Lung (tissue), 12 donors: Measurements from ENCODE around the gene BORCS6. TPM values are rescaled to one million over a fixed set of nuclear protein-coding genes. Genes with fewer than 3 reads are reported as not detected.
A peak's percentile ranks its signal among the peaks of the same experiment; 100 is the strongest.
"Not testable (repeated sequence)": the region's sequence is repeated elsewhere in the genome, so short reads cannot be mapped to it uniquely, and the experiment has no call there.

Source experiments
- ATAC-seq: fragments of 200-7000 bp; cut with Tn5 transposase; one replicate; pipeline ENCODE4 v1.9.1; 2020; ENCODE audit warnings: moderate number of reproducible peaks; ENCODE audit not compliant: insufficient read depth, low FRiP score
- DNase-seq, 3 donors: peaks; one replicate each; pipeline ENCODE4 v3.0.0-alpha.2; 2013 to 2017
- H3K27ac ChIP-seq, 2 donors: one replicate each; pipeline ENCODE4 v1.5.1; 2013; ENCODE audit warnings: mild to moderate bottlenecking in 2 of 2, moderate library complexity in 2 of 2, control low read depth in 1 of 2, inconsistent platforms in 1 of 2, low read depth in 1 of 2, low read length in 1 of 2
- H3K27me3 ChIP-seq, 3 donors: one replicate each; pipeline ENCODE4 v1.5.1; 2013; ENCODE audit warnings: low read length in 2 of 3; ENCODE audit not compliant: control insufficient read depth in 3 of 3, insufficient read depth in 3 of 3
- H3K36me3 ChIP-seq, 4 donors: one replicate each; pipeline ENCODE4 v1.5.1; 2013; ENCODE audit warnings: low read length in 4 of 4, mild to moderate bottlenecking in 1 of 4, moderate library complexity in 1 of 4; ENCODE audit not compliant: control insufficient read depth in 4 of 4, insufficient read depth in 4 of 4
- H3K4me1 ChIP-seq, 5 donors: one replicate each; pipeline ENCODE4 v1.5.1; 2013; ENCODE audit warnings: low read length in 5 of 5, mild to moderate bottlenecking in 2 of 5, moderate library complexity in 1 of 5; ENCODE audit not compliant: control insufficient read depth in 5 of 5, insufficient read depth in 5 of 5
- H3K4me3 ChIP-seq: one replicate; pipeline ENCODE4 v1.5.1; 2013; ENCODE audit warnings: mild to moderate bottlenecking, control low read depth, moderate library complexity
- H3K9ac ChIP-seq, 2 donors: one replicate each; pipeline ENCODE4 v1.5.1; 2013; ENCODE audit warnings: low read length in 2 of 2, control low read depth in 1 of 2; ENCODE audit not compliant: insufficient read depth in 1 of 2
- H3K9me3 ChIP-seq, 4 donors: one replicate each; pipeline ENCODE4 v1.5.1; 2013; ENCODE audit warnings: low read length in 3 of 4, mild to moderate bottlenecking in 1 of 4, moderate library complexity in 1 of 4; ENCODE audit not compliant: control insufficient read depth in 4 of 4, insufficient read depth in 3 of 4
- WGBS, 2 donors: extraction: QIAGEN DNeasy Blood & Tissue Kit; methylation state at CpG; one replicate each; pipeline ENCODE4 v1.1.7; 2013; 5-methylcytosine and 5-hydroxymethylcytosine counted together
- polyA plus RNA-seq, 2 donors: library from polyadenylated mRNA; stranded (reverse); fragments of 200-250 nt; gene quantifications; one replicate each; pipeline ENCODE4 v1.2.1, GENCODE V29; 2013
- total RNA-seq, 2 donors: library from RNA; depleted of rRNA in 1 of 2; stranded (reverse); fragments of >200 nt in 1 of 2; gene quantifications; one replicate each; pipeline ENCODE4 v1.2.1, GENCODE V29; 2014 to 2021
- TF ChIP-seq, protein P1 (sequence below): IDR thresholded peaks from 2 replicates; pipeline ENCODE4 v1.5.1; 2012; ENCODE audit warnings: mild to moderate bottlenecking; ENCODE audit errors: control extremely low read depth, extremely low read depth
- donor health status: control.
- donor health status: control.
- donor health status: Bipolar disorder and iron deficiency.
- donor health status: healthy.
- donor health status: DM: yes; HTN: yes; CAD: no.

The BORCS6 gene
- total and polyA plus RNA-seq, 4 donors = 5.3 to 10.8 (median 8.0) TPM

- 7% methylated on average over 11 of the region's 11 CpGs for whole genome bisulfite sequencing, 2 donors
- no peaks in the 10 kb centered on the region for H3K36me3 ChIP-seq
- no peaks in the 10 kb centered on the region for H3K27me3 ChIP-seq
- H3K9me3 ChIP-seq = no peaks in the 10 kb centered on the region
- peak overlapping the region; percentile 71 to 87 for H3K27ac ChIP-seq
- H3K9ac ChIP-seq = peak overlapping the region; percentile 78 to 87
- TF ChIP-seq, protein P1, sequence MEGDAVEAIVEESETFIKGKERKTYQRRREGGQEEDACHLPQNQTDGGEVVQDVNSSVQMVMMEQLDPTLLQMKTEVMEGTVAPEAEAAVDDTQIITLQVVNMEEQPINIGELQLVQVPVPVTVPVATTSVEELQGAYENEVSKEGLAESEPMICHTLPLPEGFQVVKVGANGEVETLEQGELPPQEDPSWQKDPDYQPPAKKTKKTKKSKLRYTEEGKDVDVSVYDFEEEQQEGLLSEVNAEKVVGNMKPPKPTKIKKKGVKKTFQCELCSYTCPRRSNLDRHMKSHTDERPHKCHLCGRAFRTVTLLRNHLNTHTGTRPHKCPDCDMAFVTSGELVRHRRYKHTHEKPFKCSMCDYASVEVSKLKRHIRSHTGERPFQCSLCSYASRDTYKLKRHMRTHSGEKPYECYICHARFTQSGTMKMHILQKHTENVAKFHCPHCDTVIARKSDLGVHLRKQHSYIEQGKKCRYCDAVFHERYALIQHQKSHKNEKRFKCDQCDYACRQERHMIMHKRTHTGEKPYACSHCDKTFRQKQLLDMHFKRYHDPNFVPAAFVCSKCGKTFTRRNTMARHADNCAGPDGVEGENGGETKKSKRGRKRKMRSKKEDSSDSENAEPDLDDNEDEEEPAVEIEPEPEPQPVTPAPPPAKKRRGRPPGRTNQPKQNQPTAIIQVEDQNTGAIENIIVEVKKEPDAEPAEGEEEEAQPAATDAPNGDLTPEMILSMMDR = no peak
- DNase-seq (peak in 1 of 3 donors; percentile 41), ATAC-seq (no peak)
- H3K4me3 ChIP-seq = peak overlapping the region; percentile 55
- H3K4me1 ChIP-seq = peaks cover 0 to 35% (median 26%) of the 10 kb centered on the region in 5 donors
Measured at GRCh38 chr17:8175795-8176196, 14.2 kb downstream of the BORCS6 start.

GRCh38 chr17:8173871-8174322, 16.1 kb downstream of the BORCS6 start:
- TF ChIP-seq, protein P1 = no peak
- ATAC-seq (no peak), DNase-seq (no peak)
- Histone ChIP-seq H3K9me3 (no peaks in the 10 kb centered on the region), H3K27me3 (no peaks in the 10 kb centered on the region), H3K9ac (peak overlapping the region; percentile 76 to 97), H3K4me3 (no peak overlapping the region), H3K27ac (peak overlapping the region; percentile 17 to 78), H3K36me3 (no peaks in the 10 kb centered on the region), H3K4me1 (peaks cover 0 to 35% (median 26%) of the 10 kb centered on the region in 5 donors)
- WGBS, 2 donors = 12 to 15% methylated on average over 14 of the region's 14 CpGs

DNA sequence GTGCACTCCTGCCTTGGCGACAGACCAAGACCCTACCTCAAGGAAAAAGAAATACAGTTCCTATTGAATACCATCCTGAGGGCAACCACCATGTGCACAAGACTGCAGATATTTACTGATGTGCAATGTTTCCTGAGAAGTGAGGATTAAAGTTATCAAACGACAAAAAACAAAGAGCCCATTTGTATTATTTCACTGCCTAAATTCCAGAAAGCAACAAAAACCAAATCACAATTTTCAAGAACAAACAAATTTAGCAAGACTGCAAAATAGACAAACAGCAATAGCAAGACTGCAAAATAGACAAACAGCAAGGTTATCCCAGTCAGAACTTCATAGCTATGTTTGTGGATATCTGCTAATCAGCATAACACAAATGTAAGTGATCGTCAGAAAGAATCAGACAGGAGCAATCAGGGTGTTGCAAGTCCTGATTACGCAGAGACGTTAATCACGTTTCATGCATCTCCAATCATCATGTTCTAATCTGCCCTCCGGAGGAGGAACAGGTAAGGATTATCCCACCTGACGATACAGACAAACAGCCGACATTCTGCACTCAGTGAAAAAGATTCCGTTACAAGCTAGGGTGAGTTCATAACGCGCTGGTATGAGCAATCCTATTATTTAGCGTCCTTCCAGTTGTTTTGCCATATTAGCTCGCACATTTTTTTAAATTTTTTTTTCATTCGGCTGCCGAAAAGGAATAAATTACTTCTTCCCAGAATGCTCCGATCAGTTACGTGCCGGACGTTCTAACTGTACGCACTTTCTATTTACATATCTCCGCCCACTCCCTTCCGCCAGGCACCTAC, 16.7 kb downstream of the BORCS6 start:
- DNase-seq (peak; percentile 93 to 98 (median 97)), ATAC-seq (peak; percentile 85)
- Histone ChIP-seq H3K4me1 (peaks cover 0 to 35% (median 26%) of the 10 kb centered on the region in 5 donors), H3K27me3 (no peaks in the 10 kb centered on the region), H3K9ac (peak overlapping the region; percentile 76 to 97), H3K27ac (peak overlapping the region; percentile 65 to 94), H3K4me3 (no peak overlapping the region), H3K36me3 (no peaks in the 10 kb centered on the region), H3K9me3 (no peaks in the 10 kb centered on the region)
- 1% methylated on average over 23 of the region's 23 CpGs for WGBS, 2 donors
- TF ChIP-seq, protein P1 = no peak

- H3K4me1 ChIP-seq = peaks cover 0 to 22% (median 9%) of the 10 kb centered on the region in 5 donors
- H3K27me3 ChIP-seq, H3K36me3 ChIP-seq, ATAC-seq, DNase-seq, H3K27ac ChIP-seq, H3K9me3 ChIP-seq, H3K4me3 ChIP-seq, H3K9ac ChIP-seq: not testable (repeated sequence)
- 87 to 93% methylated on average over 19 of the region's 19 CpGs for WGBS, 2 donors
Measured at GRCh38 chr17:8170186-8170585, 19.8 kb downstream of the BORCS6 start.
